SJSA1 (cell line): ENCODE results near the gene PLXNA4. TPM values are rescaled to one million over a fixed set of nuclear protein-coding genes. Genes with fewer than 3 reads are reported as not detected.

Experiments
- DNase-seq, 2 experiments: peaks; one replicate each; pipeline ENCODE4 v3.0.0-alpha.2; 2015 to 2020; ENCODE audit warnings: low spot score in 2 of 2, low read depth in 1 of 2
- H3K27ac ChIP-seq: fragments of 250-450 bp; sonication (Bioruptor Pico); 2 replicates; pipeline ENCODE4 v1.5.1; 2020; ENCODE audit warnings: mild to moderate bottlenecking, moderate library complexity
- H3K27me3 ChIP-seq: fragments of 250-450 bp; sonication (Bioruptor Pico); replicated peaks from 2 replicates; pipeline ENCODE4 v1.5.1; 2020; ENCODE audit warnings: mild to moderate bottlenecking, moderate library complexity
- H3K36me3 ChIP-seq: fragments of 250-450 bp; sonication (Bioruptor Pico); 2 replicates; pipeline ENCODE4 v1.5.1; 2020; ENCODE audit warnings: mild to moderate bottlenecking
- H3K4me1 ChIP-seq: fragments of 250-450 bp; sonication (Bioruptor Pico); replicated peaks from 2 replicates; pipeline ENCODE4 v1.6.1; 2021; ENCODE audit warnings: mild to moderate bottlenecking
- H3K4me3 ChIP-seq: fragments of 250-450 bp; sonication (Bioruptor Pico); 2 replicates; pipeline ENCODE4 v1.5.1; 2020; ENCODE audit warnings: mild to moderate bottlenecking
- H3K9me3 ChIP-seq: fragments of 250-450 bp; sonication (Bioruptor Pico); replicated peaks from 2 replicates; pipeline ENCODE4 v1.5.1; 2020; ENCODE audit warnings: mild to moderate bottlenecking
- total RNA-seq: library from RNA; depleted of rRNA; stranded (reverse); fragments of >200 nt; shearing (Covaris generic); gene quantifications from 2 replicates; pipeline ENCODE4 v1.2.3, GENCODE V29; 2014

Gene PLXNA4
- total RNA-seq, 1 experiment from 2014 or later, result not detected

GRCh38 chr7:132160611-132161532, 415.4 kb downstream of the PLXNA4 start:
- H3K4me1 ChIP-seq, result no peaks in the 10 kb centered on the region

GRCh38 chr7:132158841-132159240, 417.4 kb downstream of the PLXNA4 start:
- Histone ChIP-seq H3K27ac (no peak overlapping the region), H3K4me3 (no peak overlapping the region), H3K36me3 (no peaks in the 10 kb centered on the region), H3K4me1 (no peaks in the 10 kb centered on the region), H3K9me3 (no peaks in the 10 kb centered on the region), H3K27me3 (peaks cover 6% of the 10 kb centered on the region)
- DNase-seq, result no peak

More at GRCh38 chr7:132160611-132161532, 415.4 kb downstream of the PLXNA4 start:
- Histone ChIP-seq H3K4me3 (no peak overlapping the region), H3K36me3 (no peaks in the 10 kb centered on the region), H3K9me3 (no peaks in the 10 kb centered on the region), H3K27me3 (peaks cover 7% of the 10 kb centered on the region), H3K27ac (no peak overlapping the region)
- no peak for DNase-seq

GRCh38 chr7:132158166-132158565, 418.1 kb downstream of the PLXNA4 start:
- H3K27me3 ChIP-seq, result peaks cover 6% of the 10 kb centered on the region
- H3K4me3 ChIP-seq, result no peak overlapping the region
- DNase-seq, result no peak
- no peaks in the 10 kb centered on the region for H3K4me1 ChIP-seq
- H3K9me3 ChIP-seq, result no peaks in the 10 kb centered on the region
- H3K36me3 ChIP-seq, result no peaks in the 10 kb centered on the region
- H3K27ac ChIP-seq, result no peak overlapping the region

GRCh38 chr7:132155715-132156114, 420.6 kb downstream of the PLXNA4 start:
- Histone ChIP-seq H3K9me3 (no peaks in the 10 kb centered on the region), H3K4me1 (no peaks in the 10 kb centered on the region), H3K27me3 (no peaks in the 10 kb centered on the region), H3K27ac (no peak overlapping the region), H3K36me3 (no peaks in the 10 kb centered on the region), H3K4me3 (no peak overlapping the region)
- DNase-seq, result no peak

GRCh38 chr7:132154695-132155471, 421.4 kb downstream of the PLXNA4 start:
- DNase-seq, result no peak
- no peak overlapping the region for H3K27ac ChIP-seq
- H3K4me1 ChIP-seq, result no peaks in the 10 kb centered on the region
- H3K9me3 ChIP-seq, result no peaks in the 10 kb centered on the region
- no peak overlapping the region for H3K4me3 ChIP-seq
- H3K36me3 ChIP-seq, result no peaks in the 10 kb centered on the region
- no peaks in the 10 kb centered on the region for H3K27me3 ChIP-seq

GRCh38 chr7:132154248-132154647, 422.0 kb downstream of the PLXNA4 start:
- Histone ChIP-seq H3K9me3 (no peaks in the 10 kb centered on the region), H3K36me3 (no peaks in the 10 kb centered on the region), H3K27me3 (no peaks in the 10 kb centered on the region), H3K27ac (no peak overlapping the region), H3K4me1 (no peaks in the 10 kb centered on the region), H3K4me3 (no peak overlapping the region)
- DNase-seq, result no peak

GRCh38 chr7:132152131-132152889, 424.0 kb downstream of the PLXNA4 start:
- H3K4me3 ChIP-seq, result no peak overlapping the region
- no peaks in the 10 kb centered on the region for H3K36me3 ChIP-seq
- no peak for DNase-seq

GRCh38 chr7:132150711-132151110, 425.6 kb downstream of the PLXNA4 start:
- H3K27me3 ChIP-seq, result no peaks in the 10 kb centered on the region
- no peaks in the 10 kb centered on the region for H3K9me3 ChIP-seq
- no peaks in the 10 kb centered on the region for H3K36me3 ChIP-seq
- no peak overlapping the region for H3K4me3 ChIP-seq
- no peaks in the 10 kb centered on the region for H3K4me1 ChIP-seq
- no peak overlapping the region for H3K27ac ChIP-seq
- DNase-seq, result no peak

More at GRCh38 chr7:132152131-132152889, 424.0 kb downstream of the PLXNA4 start:
- H3K27me3 ChIP-seq, result no peaks in the 10 kb centered on the region
- H3K4me1 ChIP-seq, result no peaks in the 10 kb centered on the region
- H3K9me3 ChIP-seq, result no peaks in the 10 kb centered on the region
- H3K27ac ChIP-seq, result no peak overlapping the region

GRCh38 chr7:132149436-132150304, 426.6 kb downstream of the PLXNA4 start:
- Histone ChIP-seq H3K9me3 (no peaks in the 10 kb centered on the region), H3K4me3 (no peak overlapping the region), H3K36me3 (no peaks in the 10 kb centered on the region), H3K27ac (no peak overlapping the region), H3K4me1 (no peaks in the 10 kb centered on the region), H3K27me3 (no peaks in the 10 kb centered on the region)
- no peak for DNase-seq

- Histone ChIP-seq H3K27me3 (no peaks in the 10 kb centered on the region), H3K36me3 (no peaks in the 10 kb centered on the region), H3K4me3 (no peak overlapping the region), H3K9me3 (no peaks in the 10 kb centered on the region), H3K27ac (no peak overlapping the region), H3K4me1 (no peaks in the 10 kb centered on the region)
- no peak for DNase-seq
Observed at GRCh38 chr7:132148876-132149275, 427.4 kb downstream of the PLXNA4 start.

GRCh38 chr7:132145466-132145865, 430.8 kb downstream of the PLXNA4 start:
- Histone ChIP-seq H3K4me1 (no peaks in the 10 kb centered on the region), H3K9me3 (no peaks in the 10 kb centered on the region), H3K36me3 (no peaks in the 10 kb centered on the region), H3K4me3 (no peak overlapping the region), H3K27me3 (no peaks in the 10 kb centered on the region), H3K27ac (no peak overlapping the region)
- DNase-seq, result peak in 1 of 2 experiments; percentile 4

GRCh38 chr7:132145063-132145462, 431.2 kb downstream of the PLXNA4 start:
- no peak for DNase-seq
- H3K36me3 ChIP-seq, result no peaks in the 10 kb centered on the region
- H3K4me3 ChIP-seq, result no peak overlapping the region
- H3K27me3 ChIP-seq, result no peaks in the 10 kb centered on the region
- no peaks in the 10 kb centered on the region for H3K4me1 ChIP-seq
- no peaks in the 10 kb centered on the region for H3K9me3 ChIP-seq
- H3K27ac ChIP-seq, result no peak overlapping the region

GRCh38 chr7:132142006-132142405, 434.3 kb downstream of the PLXNA4 start:
- no peak for DNase-seq
- Histone ChIP-seq H3K27ac (no peak overlapping the region), H3K36me3 (no peaks in the 10 kb centered on the region), H3K27me3 (no peaks in the 10 kb centered on the region), H3K4me1 (no peaks in the 10 kb centered on the region), H3K9me3 (no peaks in the 10 kb centered on the region), H3K4me3 (no peak overlapping the region)
